Neuronal stem cell (in vitro differentiated cells): ENCODE results near the gene CTNND2.

ENCODE experiments used
- DNase-seq: peaks from one replicate; pipeline ENCODE4 v3.0.0-alpha.2; 2013; ENCODE audit warnings: low spot score
- H2AFZ ChIP-seq: one replicate; pipeline ENCODE4 v1.6.1; 2013; ENCODE audit warnings: mild to moderate bottlenecking, low read length, inconsistent platforms
- H2AK5ac ChIP-seq: 2 replicates; pipeline ENCODE4 v1.6.1; 2013; ENCODE audit warnings: low read depth, mild to moderate bottlenecking, inconsistent platforms, low read length, moderate library complexity, mixed read lengths
- H2BK120ac ChIP-seq: 2 replicates; pipeline ENCODE4 v1.6.1; 2013; ENCODE audit warnings: low read depth, mild to moderate bottlenecking, inconsistent platforms, low read length, moderate library complexity, mixed read lengths
- H2BK12ac ChIP-seq: one replicate; pipeline ENCODE4 v1.6.1; 2013; ENCODE audit warnings: low read length, inconsistent platforms
- H2BK15ac ChIP-seq: 2 replicates; pipeline ENCODE4 v1.6.1; 2013; ENCODE audit warnings: mild to moderate bottlenecking, low read length, inconsistent platforms, mixed read lengths
- H2BK5ac ChIP-seq: one replicate; pipeline ENCODE4 v1.6.1; 2013; ENCODE audit warnings: inconsistent platforms, mild to moderate bottlenecking, low read length, moderate library complexity
- H3K14ac ChIP-seq: one replicate; pipeline ENCODE4 v1.6.1; 2013; ENCODE audit warnings: low read length, inconsistent platforms
- H3K18ac ChIP-seq: 2 replicates; pipeline ENCODE4 v1.6.1; 2013; ENCODE audit warnings: low read length, inconsistent platforms
- H3K23ac ChIP-seq: 2 replicates; pipeline ENCODE4 v1.6.1; 2013; ENCODE audit warnings: low read depth, mild to moderate bottlenecking, mixed read lengths, low read length, inconsistent platforms; ENCODE audit not compliant: poor library complexity
- H3K27ac ChIP-seq: replicated peaks from 3 replicates; pipeline ENCODE4 v1.5.1; 2013; ENCODE audit warnings: low read length, inconsistent platforms
- H3K27me3 ChIP-seq, 3 experiments: 2 replicates each; pipeline ENCODE4 v1.6.1; 2013; ENCODE audit warnings: low read length in 3 of 3, mild to moderate bottlenecking in 2 of 3, inconsistent platforms in 1 of 3, low read depth in 1 of 3, mixed read lengths in 1 of 3, moderate library complexity in 1 of 3; ENCODE audit not compliant: control insufficient read depth in 3 of 3, insufficient read depth in 3 of 3
- H3K36me3 ChIP-seq, 2 donors: replicated peaks in 1 of 2; 2 replicates each; pipeline ENCODE4 v1.6.1; 2013; ENCODE audit warnings: low read length in 2 of 2; ENCODE audit not compliant: control insufficient read depth in 2 of 2, insufficient read depth in 2 of 2
- H3K4ac ChIP-seq: 2 replicates; pipeline ENCODE4 v1.6.1; 2013; ENCODE audit warnings: inconsistent platforms, mild to moderate bottlenecking, low read length, moderate library complexity
- H3K4me1 ChIP-seq, 2 donors: 1 replicate in 1 of 2; 2 replicates in 1 of 2; pipeline ENCODE4 v1.6.1; 2013; ENCODE audit warnings: low read length in 2 of 2, low read depth in 1 of 2; ENCODE audit not compliant: control insufficient read depth in 2 of 2, insufficient read depth in 1 of 2
- H3K4me2 ChIP-seq: one replicate; pipeline ENCODE4 v1.6.1; 2013; ENCODE audit warnings: mild to moderate bottlenecking, low read length, inconsistent platforms; ENCODE audit not compliant: insufficient read depth, poor library complexity, severe bottlenecking
- H3K4me3 ChIP-seq, 2 donors: 2 replicates each; pipeline ENCODE4 v1.5.1; 2013; ENCODE audit warnings: low read length in 2 of 2, mild to moderate bottlenecking in 2 of 2, inconsistent platforms in 1 of 2, moderate library complexity in 1 of 2
- H3K79me1 ChIP-seq: one replicate; pipeline ENCODE4 v1.6.1; 2013; ENCODE audit warnings: low read depth, mild to moderate bottlenecking, inconsistent platforms, low read length, moderate library complexity
- H3K9ac ChIP-seq: one replicate; pipeline ENCODE4 v1.6.1; 2013; ENCODE audit warnings: mild to moderate bottlenecking, low read depth, low read length, inconsistent platforms; ENCODE audit not compliant: poor library complexity
- H3K9me3 ChIP-seq, 2 donors: replicated peaks in 1 of 2; 2 replicates each; pipeline versions ENCODE3 to v1.6.1; 2013; ENCODE audit warnings: low read length in 2 of 2, mild to moderate bottlenecking in 2 of 2, inconsistent platforms in 1 of 2, low read depth in 1 of 2, mixed read lengths in 1 of 2, moderate library complexity in 1 of 2; ENCODE audit not compliant: control insufficient read depth in 2 of 2, insufficient read depth in 1 of 2
- H4K8ac ChIP-seq: one replicate; pipeline ENCODE4 v1.6.1; 2013; ENCODE audit warnings: low read depth, mild to moderate bottlenecking, inconsistent platforms, low read length, moderate library complexity
- H4K91ac ChIP-seq: one replicate; pipeline ENCODE4 v1.6.1; 2013; ENCODE audit warnings: low read length, low read depth, mild to moderate bottlenecking, inconsistent platforms; ENCODE audit not compliant: poor library complexity
- WGBS, 2 donors: extraction: QIAGEN DNeasy Blood & Tissue Kit; methylation state at CpG; one replicate each; pipeline ENCODE4 v1.1.7; 2013; ENCODE audit warnings: missing lambda C conversion rate in 2 of 2, mixed read lengths in 1 of 2; ENCODE audit not compliant: insufficient read length in 2 of 2, insufficient replicate concordance in 1 of 2; ENCODE audit errors: extremely low coverage in 2 of 2; 5-methylcytosine and 5-hydroxymethylcytosine counted together

The CTNND2 gene

GRCh38 chr5:11894992-11895391 lies 9.3 kb downstream of the CTNND2 start:
- Histone ChIP-seq H2BK5ac (no peak overlapping the region), H3K9me3 (peaks cover 0 to 5% of the 10 kb centered on the region in 2 donors), H4K8ac (no peak overlapping the region), H3K4me2 (no peak overlapping the region), H3K9ac (no peak overlapping the region), H3K4ac (no peak overlapping the region), H3K4me1 (peaks cover 0 to 1% of the 10 kb centered on the region in 2 donors), H4K91ac (no peak overlapping the region), H3K4me3 (no peak overlapping the region), H3K14ac (no peak overlapping the region), H2AK5ac (no peak overlapping the region), H2BK12ac (no peak overlapping the region), H3K27ac (no peak overlapping the region), H2AFZ (no peak overlapping the region), H3K23ac (no peak overlapping the region), H2BK120ac (no peak overlapping the region), H3K27me3 (no peaks in the 10 kb centered on the region), H3K18ac (no peak overlapping the region), H3K36me3 (no peaks in the 10 kb centered on the region), H2BK15ac (no peak overlapping the region), H3K79me1 (no peaks in the 10 kb centered on the region)
- WGBS, 2 donors = no CpG with 5 or more reads among the region's 5 CpGs
- DNase-seq = no peak

GRCh38 chr5:11892832-11893231 lies 11.4 kb downstream of the CTNND2 start:
- H2AK5ac ChIP-seq = no peak overlapping the region
- H2BK120ac ChIP-seq = no peak overlapping the region
- no peak overlapping the region for H3K4me3 ChIP-seq
- no peaks in the 10 kb centered on the region for H3K27me3 ChIP-seq
- no peak overlapping the region for H2BK15ac ChIP-seq
- no CpG with 5 or more reads among the region's 6 CpGs for WGBS, 2 donors
- no peak overlapping the region for H3K18ac ChIP-seq
- no peak overlapping the region for H3K9ac ChIP-seq
- no peaks in the 10 kb centered on the region for H3K4me1 ChIP-seq
- no peak overlapping the region for H3K14ac ChIP-seq
- no peak overlapping the region for H3K27ac ChIP-seq
- H3K36me3 ChIP-seq = no peaks in the 10 kb centered on the region
- no peak overlapping the region for H3K4ac ChIP-seq
- no peak overlapping the region for H2AFZ ChIP-seq
- no peak for DNase-seq
- H3K4me2 ChIP-seq = no peak overlapping the region
- no peak overlapping the region for H2BK12ac ChIP-seq
- H4K8ac ChIP-seq = no peak overlapping the region
- no peaks in the 10 kb centered on the region for H3K79me1 ChIP-seq
- no peak overlapping the region for H4K91ac ChIP-seq
- no peak overlapping the region for H3K23ac ChIP-seq
- H3K9me3 ChIP-seq = peaks cover 2 to 5% of the 10 kb centered on the region in 2 donors
- no peak overlapping the region for H2BK5ac ChIP-seq

GRCh38 chr5:11890777-11891176 lies 13.5 kb downstream of the CTNND2 start:
- H3K18ac ChIP-seq = no peak overlapping the region
- H3K36me3 ChIP-seq = no peaks in the 10 kb centered on the region
- no peak overlapping the region for H3K4me2 ChIP-seq
- H3K9ac ChIP-seq = no peak overlapping the region
- H3K9me3 ChIP-seq = peaks cover 0 to 2% of the 10 kb centered on the region in 2 donors
- no peak overlapping the region for H2BK15ac ChIP-seq
- no peaks in the 10 kb centered on the region for H3K27me3 ChIP-seq
- no peak overlapping the region for H3K4me3 ChIP-seq
- no peak overlapping the region for H4K91ac ChIP-seq
- no CpG with 5 or more reads among the region's 3 CpGs for WGBS, 2 donors
- no peaks in the 10 kb centered on the region for H3K79me1 ChIP-seq
- H2BK12ac ChIP-seq = no peak overlapping the region
- H4K8ac ChIP-seq = no peak overlapping the region
- H3K14ac ChIP-seq = no peak overlapping the region
- H3K27ac ChIP-seq = no peak overlapping the region
- no peak overlapping the region for H2AFZ ChIP-seq
- no peak overlapping the region for H3K23ac ChIP-seq
- H2BK120ac ChIP-seq = no peak overlapping the region
- no peak overlapping the region for H3K4ac ChIP-seq
- DNase-seq = no peak
- H2AK5ac ChIP-seq = no peak overlapping the region
- H3K4me1 ChIP-seq = no peaks in the 10 kb centered on the region
- no peak overlapping the region for H2BK5ac ChIP-seq

- no CpG with 5 or more reads among the region's 4 CpGs for WGBS, 2 donors
- no peak overlapping the region for H4K91ac ChIP-seq
- no peaks in the 10 kb centered on the region for H3K27me3 ChIP-seq
- H3K27ac ChIP-seq = no peak overlapping the region
- no peak overlapping the region for H3K4me3 ChIP-seq
- no peak overlapping the region for H2BK5ac ChIP-seq
- H3K79me1 ChIP-seq = no peaks in the 10 kb centered on the region
- no peak overlapping the region for H4K8ac ChIP-seq
- no peak overlapping the region for H3K9ac ChIP-seq
- no peak overlapping the region for H3K23ac ChIP-seq
- H2BK120ac ChIP-seq = no peak overlapping the region
- H3K4ac ChIP-seq = no peak overlapping the region
- H3K4me1 ChIP-seq = no peaks in the 10 kb centered on the region
- H3K14ac ChIP-seq = no peak overlapping the region
- H2AFZ ChIP-seq = no peak overlapping the region
- H3K9me3 ChIP-seq = peaks cover 0 to 2% of the 10 kb centered on the region in 2 donors
- no peak overlapping the region for H2BK12ac ChIP-seq
- DNase-seq = no peak
- H3K18ac ChIP-seq = no peak overlapping the region
- no peaks in the 10 kb centered on the region for H3K36me3 ChIP-seq
- no peak overlapping the region for H2AK5ac ChIP-seq
- H3K4me2 ChIP-seq = no peak overlapping the region
- no peak overlapping the region for H2BK15ac ChIP-seq
Observed at GRCh38 chr5:11888221-11888620, 16.0 kb downstream of the CTNND2 start.
